GM19463 (cell line): ENCODE results near the gene HMCN2.
"Not testable (repeated sequence)": the region's sequence is repeated elsewhere in the genome, so short reads cannot be mapped to it uniquely, and the experiment has no call there.

Experiments used
- ATAC-seq: cut with Tn5 transposase; IDR thresholded peaks from one replicate; pipeline ENCODE4 v1.9.1; 2021; ENCODE audit warnings: mild to moderate bottlenecking, moderate library complexity; ENCODE audit not compliant: unreplicated experiment

Gene HMCN2

DNA sequence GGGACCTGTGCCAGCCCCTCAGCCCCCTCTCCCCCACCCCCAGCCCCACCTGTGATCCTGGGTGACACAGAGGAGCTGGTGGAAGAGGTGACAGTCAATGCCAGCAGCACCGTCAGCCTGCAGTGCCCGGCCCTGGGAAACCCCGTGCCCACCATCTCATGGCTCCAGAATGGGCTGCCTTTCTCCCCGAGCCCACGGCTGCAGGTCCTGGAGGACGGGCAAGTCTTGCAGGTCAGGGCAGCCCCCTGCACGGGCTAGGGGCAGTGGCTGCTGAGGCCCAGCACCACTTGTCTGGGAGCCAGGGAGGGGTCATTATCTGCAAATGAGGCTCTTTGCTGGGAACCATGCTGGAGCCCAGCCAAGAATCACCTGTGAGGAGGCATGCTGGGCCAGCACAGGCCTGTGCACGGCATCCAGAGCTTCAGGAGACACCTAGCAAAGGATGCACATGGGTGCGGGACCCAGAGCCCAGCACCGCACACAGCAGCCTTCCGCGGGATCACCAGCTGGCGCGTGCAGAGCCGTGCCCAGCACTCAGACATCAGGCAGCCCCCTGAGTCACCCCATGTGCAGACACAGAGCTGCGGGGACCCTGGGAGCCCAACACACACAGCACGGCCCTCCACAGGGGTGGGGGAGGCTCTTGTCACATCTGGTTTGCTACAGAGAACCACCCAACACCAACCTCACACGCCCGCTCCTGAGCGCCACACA is 117.2 kb downstream of the HMCN2 start:
- no peak for ATAC-seq

DNA sequence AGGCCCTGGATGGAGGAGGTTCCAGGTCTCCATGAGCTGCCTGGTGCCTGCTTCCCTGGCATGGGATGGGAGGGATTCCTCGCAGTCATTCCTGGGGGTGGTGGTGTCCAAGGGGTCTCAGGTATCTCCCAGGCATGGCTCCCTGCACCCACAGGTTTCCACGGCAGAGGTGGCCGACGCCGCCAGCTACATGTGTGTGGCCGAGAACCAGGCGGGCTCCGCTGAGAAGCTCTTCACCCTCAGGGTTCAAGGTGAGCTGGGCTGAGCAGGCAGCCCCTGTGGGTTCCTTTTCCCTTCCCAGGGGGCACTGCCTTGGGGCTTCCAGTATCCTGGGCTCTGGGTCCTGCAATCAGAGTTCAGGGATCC is 117.8 kb downstream of the HMCN2 start:
- no peak for ATAC-seq

DNA sequence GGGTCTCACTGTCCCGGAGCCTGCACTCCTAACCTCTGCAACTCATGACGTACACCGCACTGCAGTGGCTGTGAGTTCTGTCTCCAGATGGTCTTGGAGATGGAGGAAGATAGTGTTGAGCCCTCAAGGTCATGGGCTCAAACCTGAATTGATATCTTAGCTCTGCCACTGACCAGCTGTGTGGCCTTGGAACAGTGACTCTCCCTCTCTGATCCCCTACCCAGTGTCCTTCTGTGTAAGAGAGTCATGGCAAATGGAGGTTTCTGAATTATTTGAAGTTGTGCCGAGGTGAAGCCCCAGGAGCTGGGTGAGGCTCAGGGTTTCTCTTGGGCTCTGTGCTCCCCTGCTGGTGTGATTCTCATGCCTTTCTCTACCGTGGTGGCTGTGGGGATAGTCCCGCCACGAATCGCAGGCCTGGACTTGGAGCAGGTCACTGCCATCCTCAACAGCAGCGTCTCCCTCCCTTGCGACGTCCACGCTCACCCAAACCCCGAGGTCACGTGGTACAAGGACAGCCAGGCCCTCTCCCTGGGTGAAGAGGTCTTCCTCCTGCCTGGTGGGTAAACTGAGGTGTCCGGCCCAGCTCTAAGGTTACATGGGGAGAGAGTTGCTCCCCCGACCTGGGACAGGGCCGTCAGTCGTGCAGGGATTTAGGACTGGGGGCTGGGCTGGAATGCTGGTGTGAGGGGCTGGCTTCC is 118.6 kb downstream of the HMCN2 start:
- no peak for ATAC-seq

DNA sequence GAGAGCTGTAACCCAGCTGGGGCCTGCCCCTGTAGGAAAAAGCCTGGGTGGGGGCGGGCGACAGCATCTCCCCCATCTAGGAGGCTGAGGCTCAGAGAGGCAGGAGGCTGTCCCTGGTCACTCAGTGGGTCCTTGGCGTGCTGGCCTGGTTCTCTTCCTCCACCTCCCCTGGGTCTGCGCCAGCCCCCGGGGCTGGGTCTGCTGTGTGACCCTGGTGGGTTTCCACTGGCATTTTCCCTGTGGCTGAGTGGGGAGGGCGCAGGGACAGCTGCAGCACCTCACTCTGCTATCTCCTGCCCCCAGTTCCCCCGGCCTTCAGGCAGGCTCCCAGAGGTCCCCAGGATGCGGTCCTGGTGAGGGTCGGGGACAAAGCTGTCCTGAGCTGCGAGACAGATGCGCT is 119.7 kb downstream of the HMCN2 start:
- ATAC-seq: no peak

DNA sequence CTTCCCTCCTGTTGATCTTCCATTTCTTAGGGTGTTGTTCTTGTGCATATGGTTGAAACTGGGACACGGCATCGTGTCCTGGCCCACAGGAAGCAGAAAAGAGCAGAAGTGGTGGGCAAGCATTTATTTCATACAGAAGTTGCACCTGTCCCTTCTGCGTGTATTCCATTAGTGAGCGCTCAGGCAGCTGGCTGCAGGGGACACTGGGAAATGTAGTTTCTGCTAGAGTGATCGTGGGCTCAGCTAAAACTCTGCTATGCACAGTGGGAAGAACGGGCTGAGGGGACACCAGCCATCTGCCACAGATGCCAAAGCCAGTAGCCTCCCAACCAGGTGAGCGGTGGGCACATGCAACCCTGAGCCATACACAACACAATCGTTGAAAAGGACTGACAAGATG is 121.8 kb downstream of the HMCN2 start:
- ATAC-seq: no peak

DNA sequence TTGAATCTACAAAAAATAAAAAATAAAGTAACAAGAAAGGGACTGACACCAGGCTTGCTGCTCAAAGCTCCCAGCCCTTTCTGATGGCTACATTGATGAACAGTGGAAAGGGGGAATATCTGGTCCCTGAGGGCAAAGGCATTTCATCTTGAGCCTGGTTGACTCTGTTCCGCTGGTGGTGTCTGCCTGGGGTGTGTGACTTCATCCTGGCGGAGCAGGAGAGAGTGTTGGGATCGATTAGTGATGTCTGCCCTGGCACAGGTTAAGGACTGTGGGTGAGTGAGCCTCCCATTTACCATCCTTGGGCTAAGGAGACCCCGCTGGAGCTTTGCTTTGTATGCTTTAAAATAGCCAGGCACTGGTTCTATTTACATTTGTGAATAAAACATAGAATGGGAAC is 122.3 kb downstream of the HMCN2 start:
- ATAC-seq: no peak

DNA sequence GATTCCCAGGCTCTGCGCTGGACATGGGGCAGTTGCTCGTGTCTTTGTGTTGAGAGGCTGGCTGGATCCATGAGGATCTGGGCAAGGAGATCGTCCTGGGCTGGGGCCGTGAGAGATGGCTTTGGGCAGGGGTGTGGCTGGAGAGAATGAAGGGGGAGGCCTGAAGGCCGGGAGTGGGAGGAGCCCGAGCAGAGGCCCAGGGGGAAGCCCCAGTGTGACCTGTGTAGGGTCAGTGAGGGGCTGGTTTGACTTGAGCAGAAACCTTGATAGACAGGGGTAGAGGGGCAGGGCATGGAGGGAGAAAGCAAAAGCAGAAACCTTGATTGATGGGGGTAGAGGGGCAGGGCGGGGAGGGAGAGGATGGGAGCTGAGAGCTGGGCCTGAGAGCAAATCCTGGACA is 124.8 kb downstream of the HMCN2 start:
- no peak for ATAC-seq

DNA sequence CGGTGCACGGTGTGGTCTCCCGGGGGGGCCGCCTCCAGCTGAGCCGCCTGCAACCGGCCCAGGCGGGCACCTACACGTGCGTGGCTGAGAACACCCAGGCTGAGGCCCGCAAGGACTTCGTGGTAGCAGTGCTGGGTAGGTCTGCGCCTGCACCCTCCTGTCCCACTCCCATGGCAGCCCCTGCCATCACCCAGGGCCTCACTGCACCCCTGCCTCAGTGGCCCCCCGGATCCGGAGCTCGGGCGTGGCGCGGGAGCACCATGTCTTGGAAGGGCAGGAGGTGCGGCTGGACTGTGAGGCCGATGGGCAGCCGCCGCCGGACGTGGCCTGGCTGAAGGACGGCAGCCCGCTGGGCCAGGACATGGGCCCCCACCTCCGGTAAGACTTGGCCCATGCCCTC is 125.4 kb downstream of the HMCN2 start:
- ATAC-seq: no peak

DNA sequence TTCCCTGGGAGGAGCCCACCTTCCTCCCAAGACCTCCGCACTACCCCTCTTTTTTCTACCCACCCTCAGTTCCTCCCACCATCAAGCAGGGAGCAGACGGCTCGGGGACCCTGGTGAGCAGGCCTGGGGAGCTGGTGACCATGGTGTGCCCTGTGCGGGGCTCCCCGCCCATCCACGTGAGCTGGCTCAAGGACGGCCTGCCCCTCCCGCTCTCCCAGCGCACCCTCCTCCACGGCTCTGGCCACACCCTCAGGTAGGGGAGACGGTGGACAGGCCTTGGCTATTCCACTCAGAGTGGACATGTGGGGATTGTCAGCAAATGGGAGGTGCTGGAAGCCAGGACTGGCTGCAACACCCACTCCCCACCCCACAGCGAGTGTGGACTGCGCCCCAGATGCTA is 126.3 kb downstream of the HMCN2 start:
- no peak for ATAC-seq

DNA sequence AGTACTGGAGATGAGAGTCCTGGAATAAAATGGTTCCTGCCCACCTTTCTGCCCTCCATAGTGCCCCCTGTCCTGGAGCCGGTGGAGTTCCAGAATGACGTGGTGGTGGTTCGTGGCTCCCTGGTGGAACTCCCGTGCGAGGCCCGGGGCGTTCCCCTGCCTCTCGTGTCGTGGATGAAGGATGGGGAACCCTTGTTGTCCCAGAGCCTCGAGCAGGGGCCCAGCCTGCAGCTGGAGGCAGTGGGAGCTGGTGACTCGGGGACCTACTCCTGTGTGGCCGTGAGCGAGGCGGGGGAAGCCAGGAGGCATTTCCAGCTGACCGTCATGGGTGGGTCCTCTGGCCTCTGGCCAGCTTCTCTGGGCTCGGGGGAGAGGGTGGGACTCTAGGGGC is 128.1 kb downstream of the HMCN2 start:
- ATAC-seq: no peak

DNA sequence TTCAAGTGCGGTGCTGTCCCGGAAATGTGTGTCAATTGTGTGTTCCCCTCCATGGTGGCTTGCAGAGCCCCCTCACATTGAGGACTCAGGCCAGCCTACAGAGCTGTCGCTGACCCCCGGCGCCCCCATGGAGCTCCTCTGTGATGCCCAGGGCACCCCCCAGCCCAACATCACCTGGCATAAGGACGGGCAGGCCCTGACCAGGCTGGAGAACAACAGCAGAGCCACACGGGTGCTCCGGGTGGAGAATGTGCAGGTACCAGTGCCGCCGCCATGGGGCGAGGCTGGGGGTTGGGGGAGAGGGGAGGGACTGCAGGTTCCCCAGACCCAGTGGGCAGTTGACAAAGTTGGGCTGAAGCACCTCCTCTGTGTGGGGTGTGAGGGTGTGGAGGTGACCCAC is 128.8 kb downstream of the HMCN2 start:
- ATAC-seq: no peak

DNA sequence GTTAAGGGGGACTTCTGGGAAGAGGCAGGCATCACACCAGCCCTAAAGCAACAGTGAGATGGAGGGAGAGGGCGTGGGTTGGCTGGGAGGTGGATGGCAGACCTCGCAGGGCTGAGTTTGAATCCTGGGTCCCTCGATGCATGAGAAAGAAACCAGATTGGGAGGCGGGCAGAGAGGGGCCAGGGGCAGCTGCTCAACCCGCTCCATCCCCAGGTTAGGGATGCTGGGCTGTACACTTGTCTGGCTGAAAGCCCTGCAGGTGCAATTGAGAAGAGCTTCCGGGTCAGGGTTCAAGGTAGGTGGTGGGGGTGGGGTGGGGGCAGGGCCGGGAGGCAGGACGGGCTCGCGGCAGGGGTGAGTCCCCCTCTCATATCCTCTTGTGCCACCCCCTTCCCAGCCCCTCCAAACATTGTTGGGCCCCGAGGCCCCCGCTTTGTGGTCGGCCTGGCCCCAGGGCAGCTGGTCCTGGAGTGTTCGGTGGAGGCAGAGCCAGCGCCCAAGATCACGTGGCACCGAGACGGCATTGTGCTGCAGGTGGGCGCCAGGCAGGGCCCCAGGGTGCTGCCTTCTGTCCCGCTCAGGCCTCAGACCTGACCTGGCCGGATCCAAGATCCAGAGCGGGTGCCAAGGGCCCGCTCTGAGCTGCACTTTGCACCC is 129.4 kb downstream of the HMCN2 start:
- no peak for ATAC-seq

DNA sequence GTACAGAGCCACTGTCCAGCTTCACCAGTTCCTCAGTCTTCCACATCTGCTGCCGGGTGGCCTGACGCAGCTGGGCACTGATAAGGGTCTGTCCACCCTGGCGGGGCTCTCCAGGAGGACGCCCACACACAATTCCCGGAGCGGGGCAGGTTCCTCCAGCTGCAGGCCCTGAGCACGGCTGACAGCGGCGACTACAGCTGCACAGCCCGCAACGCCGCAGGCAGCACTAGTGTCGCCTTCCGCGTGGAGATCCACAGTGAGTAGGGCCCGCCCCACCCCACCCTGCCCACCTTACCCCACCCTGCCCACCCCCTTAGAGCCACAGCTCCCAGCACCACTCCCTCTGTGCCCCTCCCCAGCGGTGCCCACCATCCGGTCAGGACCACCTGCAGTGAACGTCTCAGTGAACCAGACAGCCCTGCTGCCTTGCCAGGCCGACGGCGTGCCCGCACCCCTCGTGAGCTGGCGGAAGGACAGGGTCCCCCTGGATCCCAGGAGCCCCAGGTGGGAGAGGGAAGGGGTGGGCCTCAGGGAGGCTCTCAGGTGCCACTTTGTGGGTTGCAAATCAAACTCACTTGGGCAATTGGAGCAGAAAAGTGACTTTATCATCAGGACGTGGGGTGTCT is 130.4 kb downstream of the HMCN2 start:
- ATAC-seq: no peak

DNA sequence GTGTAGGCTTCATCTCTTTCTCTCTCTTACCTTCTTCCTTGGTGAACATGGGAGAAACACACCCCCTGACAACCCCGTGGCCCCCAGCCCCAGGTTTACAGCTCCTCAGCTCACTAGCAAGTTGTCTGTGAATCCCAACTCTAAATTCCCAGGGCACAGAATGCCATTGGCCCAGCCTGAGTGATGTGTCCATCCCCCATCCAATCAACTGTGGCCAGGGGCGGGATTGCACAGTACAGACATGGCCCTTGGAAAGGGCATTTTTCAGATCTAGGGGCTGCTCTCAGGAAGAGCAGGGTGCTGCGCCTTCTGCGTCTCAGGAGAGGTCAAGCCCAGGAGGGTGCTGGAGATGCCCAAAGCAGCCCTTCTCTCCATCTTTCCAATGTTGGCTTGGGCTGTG is 131.0 kb downstream of the HMCN2 start:
- ATAC-seq: no peak

DNA sequence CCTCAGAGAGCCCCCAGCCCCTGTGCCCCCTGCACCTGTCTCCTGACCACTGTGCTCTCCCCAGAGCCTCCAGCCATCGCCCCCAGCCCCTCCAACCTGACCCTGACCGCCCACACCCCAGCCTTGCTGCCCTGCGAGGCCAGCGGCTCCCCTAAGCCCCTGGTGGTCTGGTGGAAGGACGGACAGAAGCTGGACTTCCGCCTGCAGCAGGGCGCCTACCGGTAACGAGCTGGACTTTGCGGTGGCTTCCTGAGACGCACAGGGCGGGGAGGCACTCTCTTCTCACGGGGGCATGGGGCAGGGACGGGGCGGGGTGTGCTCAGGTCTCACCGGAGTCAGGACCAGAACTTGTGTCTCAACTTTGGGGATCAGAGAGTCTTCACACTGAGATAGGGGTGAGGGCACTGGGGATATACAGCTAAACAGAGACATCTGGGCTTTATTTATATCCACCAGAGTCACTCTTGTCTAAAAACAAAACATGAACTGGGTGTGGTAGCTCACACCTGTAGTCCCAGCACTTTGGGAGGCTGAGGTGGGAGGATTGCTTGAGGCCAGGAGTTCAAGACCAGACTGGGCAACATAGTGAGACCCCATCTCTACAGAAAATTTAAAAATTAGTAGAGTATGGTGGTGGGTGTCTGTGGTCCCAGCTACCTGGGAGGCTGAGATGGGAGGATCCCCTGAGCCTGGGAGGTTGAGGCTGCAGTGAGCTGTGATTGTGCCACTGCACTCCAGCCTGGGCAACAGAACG is 133.1 kb downstream of the HMCN2 start:
- no peak for ATAC-seq

DNA sequence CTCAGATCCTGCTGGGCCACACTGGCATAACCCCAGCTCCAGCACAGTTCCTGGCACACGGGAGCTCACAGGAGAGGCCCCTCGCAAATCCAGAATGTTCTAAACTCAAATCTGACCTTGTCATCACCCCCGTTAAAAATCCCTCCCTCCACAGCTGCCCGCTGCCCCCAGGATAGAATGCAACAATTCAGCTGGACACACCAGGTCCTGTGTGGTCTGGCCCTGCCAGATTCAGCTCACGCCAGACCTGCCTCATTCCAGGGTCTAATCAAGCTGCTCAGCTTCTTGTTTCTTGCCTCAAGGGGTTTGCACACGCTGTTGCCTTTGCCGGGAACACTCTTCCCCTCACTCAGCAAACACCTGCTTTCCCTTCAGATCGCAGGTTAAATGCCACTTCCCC is 134.2 kb downstream of the HMCN2 start:
- no peak for ATAC-seq

DNA sequence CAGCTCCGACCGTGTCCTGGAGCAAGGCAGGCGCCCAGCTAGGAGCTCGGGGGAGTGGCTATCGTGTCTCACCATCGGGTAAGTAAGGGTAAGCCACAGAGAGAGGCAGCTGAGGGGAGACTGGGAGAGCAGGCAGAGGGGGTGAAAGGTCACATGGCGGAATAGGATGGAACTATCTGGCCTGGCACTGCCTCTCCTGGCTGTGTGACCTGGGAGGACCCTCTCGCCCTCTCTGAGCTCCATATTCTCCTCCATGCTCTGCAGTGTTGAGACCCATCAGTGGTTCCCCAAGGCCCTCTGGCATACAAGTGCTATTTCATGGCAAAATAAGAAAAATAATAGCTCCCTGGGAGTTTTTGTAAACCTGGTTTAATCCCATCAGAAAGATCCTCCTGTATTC is 135.3 kb downstream of the HMCN2 start:
- no peak for ATAC-seq

DNA sequence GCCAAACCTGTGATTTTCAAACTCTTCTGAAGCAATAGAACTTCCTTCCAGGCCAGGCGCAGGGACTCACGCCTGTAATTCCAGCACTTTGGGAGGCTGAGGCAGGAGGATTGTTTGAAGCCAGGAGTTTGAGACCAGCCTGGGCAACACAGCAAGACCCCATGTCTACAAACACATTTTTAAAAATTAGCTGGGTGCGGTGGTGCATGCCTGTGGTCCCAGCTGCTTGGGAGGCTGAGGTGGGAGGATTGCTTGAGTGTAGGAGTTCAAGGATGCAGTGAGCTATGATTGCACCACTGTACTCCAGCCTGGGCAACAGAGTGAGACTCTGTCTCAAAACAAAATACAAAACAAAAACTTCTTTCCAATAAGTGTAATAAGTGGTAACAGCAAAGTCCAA is 136.2 kb downstream of the HMCN2 start:
- not testable (repeated sequence) for ATAC-seq

DNA sequence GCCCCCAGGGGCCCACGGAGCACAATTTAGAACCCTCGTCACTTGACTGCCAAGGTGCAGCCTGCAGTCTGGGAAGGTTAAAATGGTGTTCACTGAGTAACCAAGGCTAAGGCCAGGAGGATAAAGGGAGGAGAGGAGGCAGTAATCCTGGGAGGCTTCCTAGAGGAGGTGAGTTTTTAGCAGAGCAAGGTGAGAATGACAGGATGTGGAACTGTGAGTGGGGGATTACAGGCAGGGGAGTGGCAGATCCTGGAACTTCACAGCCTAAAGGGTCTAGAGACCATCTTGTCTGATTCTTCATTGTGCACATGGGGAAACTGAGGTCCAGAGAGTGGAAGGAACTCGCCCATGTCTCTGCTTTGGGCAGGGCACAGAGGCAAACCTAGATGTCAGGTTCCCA is 136.7 kb downstream of the HMCN2 start:
- ATAC-seq: no peak

DNA sequence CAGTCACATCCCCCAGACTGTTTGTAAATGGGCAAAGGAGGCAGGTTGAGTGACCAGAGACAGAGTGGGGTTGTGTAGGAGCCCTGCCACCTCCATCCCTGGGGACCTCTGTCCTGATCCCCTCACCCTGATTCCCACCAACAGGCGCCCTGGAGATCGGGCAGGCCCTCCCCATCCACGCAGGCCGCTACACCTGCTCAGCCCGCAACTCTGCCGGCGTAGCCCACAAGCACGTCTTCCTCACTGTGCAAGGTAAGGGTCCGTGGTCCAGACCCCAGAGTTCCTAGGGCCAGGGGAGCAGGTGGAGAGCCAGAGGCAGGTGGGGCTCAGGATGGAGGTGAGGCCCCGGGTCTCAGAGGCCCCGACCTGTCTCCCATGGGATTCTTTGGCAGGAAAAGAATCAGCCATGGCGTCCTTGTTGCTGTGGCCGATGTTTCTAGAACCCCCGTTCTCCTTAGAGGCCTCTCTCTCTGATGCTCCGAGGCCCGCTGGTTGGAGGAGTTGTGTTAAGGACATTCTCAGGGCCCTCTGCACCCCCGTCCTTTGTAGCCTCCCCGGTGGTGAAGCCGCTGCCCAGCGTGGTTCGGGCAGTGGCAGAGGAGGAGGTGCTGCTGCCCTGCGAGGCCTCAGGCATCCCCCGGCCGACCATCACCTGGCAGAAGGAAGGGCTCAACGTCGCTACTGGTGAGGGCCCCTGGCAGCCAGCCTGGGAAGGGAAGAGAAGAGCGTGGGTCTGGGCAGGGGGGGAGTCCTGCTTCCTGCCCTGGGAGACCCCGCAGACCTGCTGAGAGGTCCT is 137.3 kb downstream of the HMCN2 start:
- ATAC-seq: no peak
